ENCODE data around the gene CDC14A.
"Not testable (repeated sequence)": the region's sequence is repeated elsewhere in the genome, so short reads cannot be mapped to it uniquely, and the experiment has no call there.

Gene CDC14A, protein sequence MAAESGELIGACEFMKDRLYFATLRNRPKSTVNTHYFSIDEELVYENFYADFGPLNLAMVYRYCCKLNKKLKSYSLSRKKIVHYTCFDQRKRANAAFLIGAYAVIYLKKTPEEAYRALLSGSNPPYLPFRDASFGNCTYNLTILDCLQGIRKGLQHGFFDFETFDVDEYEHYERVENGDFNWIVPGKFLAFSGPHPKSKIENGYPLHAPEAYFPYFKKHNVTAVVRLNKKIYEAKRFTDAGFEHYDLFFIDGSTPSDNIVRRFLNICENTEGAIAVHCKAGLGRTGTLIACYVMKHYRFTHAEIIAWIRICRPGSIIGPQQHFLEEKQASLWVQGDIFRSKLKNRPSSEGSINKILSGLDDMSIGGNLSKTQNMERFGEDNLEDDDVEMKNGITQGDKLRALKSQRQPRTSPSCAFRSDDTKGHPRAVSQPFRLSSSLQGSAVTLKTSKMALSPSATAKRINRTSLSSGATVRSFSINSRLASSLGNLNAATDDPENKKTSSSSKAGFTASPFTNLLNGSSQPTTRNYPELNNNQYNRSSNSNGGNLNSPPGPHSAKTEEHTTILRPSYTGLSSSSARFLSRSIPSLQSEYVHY

DNA sequence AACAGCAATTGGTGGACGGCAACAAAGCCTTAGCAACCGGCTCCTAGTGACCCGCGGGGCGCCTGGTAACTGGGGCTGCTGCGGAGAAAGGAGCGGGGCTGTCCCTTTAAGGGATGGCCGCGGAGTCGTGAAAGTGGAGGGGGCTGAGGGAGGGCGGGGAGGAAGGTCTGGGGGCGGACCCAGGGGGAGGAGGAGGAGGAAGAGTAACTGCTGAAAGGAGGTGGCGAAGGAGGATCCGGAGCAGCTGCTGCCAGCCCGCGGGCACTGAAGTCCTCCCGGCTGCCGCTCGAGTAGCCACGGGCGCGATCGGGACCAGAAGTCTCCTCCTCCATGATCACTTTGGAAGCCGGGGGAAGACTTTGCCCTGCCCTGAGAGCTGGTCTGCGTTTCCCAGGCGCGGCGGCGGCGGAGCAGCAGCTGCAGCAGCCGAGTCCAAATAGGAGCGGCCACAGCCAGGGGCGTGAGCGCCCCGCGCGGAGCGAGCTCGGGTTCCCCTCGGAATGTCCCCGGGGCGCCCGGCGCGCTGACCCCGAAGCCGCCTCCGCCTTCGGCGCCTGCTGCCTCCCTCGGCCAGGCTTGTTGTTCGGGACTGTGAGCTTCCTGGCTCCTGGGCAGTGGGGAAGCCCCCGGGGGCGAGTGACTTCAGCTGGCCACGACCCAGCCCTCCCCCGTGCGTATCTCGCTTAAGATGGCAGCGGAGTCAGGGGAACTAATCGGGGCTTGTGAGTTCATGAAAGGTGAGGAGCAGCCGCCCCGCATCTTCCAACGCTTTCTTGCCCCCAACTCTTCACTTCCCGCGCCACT lies at the start of gene CDC14A:
CDC14A (plus strand) TSS at position 240 of the 804 bp plus-strand sequence; CDS start at position 689, 449 bp downstream.
- DNase-seq (ENCODE audit: low read depth in 3 of 3, low spot score in 1 of 3) = peak; percentile 57 to 66 (median 64)

DNA sequence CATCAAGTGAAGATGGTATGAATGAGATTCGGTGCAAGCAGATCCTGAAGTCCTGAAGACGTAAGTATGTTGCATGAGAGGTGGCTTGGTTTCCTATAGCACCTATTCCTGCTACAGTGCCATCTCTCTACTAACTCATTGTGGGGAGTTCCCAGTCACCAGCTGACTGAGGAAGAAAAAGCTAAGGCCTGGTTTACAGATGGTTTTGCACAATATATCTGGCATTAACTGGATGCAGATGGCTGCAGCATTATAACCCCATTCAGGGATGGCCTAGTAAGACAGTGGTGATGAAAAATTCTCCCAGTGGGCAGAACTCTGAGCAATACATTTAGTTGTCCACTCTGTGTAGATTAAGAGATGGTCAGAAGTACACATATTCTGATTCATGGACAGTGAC lies 49.6 kb upstream of the CDC14A start:
- DNase-seq (ENCODE audit: low read depth in 3 of 3, low spot score in 1 of 3) = no peak

DNA sequence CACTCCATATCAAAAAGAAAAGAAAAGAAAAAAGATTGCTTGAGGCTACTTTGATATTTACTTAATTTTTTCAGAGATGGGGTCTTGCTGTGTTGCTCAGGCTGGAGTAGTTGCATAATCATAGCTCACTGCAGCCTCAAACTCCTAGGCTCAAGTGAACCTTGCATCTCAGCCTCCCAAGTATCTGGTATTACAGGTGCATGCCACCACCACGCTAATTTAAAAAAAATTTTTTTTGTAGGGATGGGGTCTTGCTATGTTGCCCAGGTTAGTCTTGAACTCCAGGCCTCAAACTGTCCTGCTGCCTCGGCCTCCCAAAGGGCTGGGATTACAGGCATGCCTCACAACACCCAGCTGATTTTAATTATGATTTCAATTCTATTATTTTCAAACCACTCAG lies 48.1 kb upstream of the CDC14A start:
- DNase-seq (ENCODE audit: low read depth in 3 of 3, low spot score in 1 of 3) = no peak

DNA sequence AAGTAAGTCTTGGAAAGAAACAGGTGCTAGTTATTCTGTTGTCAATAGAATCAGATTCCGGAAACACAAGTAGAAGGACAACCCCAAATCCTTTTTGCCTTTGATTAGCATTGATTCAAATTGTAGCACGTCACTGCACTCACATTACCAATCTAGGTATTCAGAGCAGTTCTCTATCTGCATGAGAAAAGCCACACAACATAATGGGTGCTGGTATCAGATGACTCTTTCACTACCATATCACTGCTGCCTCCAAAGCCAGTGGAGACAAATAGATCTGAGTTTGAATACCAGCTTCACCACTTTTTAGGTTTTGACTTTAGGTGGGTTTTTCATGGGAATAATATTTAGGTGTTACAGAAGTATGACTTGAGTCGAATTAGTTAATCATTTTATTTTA lies 47.4 kb upstream of the CDC14A start:
- DNase-seq (ENCODE audit: low read depth in 3 of 3, low spot score in 1 of 3) = no peak

DNA sequence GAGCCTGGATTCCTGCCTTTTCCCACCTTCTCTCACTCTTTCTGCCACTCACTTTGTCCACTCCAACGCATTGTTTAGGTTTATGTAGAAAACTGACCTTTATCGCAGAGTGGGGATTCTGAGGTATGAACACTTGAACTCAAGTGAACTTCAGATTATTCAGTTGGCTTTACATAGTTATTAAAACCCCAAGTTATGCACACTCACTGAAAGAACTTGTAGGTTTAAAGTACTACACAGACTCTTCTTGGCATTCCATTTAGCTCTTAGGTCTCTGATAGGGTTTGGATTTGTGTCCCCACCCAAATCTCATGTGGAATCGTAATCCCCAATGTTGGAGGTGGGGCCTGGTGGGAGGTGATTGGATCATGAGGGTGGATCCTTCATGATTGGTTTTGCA lies 46.4 kb upstream of the CDC14A start:
- no peak for DNase-seq (ENCODE audit: low read depth in 3 of 3, low spot score in 1 of 3)

DNA sequence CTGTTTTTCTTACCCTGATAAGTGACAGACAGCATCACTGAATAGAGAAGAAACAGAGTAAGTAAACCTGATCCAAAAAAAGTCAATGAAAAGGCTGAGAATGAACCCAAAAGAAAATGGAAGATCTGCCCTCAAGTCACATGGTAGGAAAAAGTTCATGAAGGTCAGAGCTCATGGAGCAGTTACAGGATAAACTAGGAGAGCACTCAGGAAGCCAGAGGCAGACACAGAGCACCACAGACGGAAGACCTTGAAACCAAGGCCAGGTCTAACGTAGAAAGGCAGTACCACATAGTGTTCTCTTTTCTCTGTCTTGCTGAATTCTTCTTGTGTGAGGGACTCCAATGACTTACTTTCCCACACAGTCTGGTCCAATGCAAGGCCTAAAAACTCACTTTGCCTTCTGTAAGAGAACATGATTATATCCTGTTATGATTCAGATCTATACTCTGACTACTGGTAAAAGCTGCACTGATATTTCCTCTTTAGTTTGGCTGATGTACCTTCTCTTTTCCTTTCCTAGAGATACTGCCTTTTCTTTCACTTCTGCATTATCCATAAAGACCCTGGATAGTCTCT lies 45.5 kb upstream of the CDC14A start:
- no peak for DNase-seq (ENCODE audit: low read depth in 3 of 3, low spot score in 1 of 3)

DNA sequence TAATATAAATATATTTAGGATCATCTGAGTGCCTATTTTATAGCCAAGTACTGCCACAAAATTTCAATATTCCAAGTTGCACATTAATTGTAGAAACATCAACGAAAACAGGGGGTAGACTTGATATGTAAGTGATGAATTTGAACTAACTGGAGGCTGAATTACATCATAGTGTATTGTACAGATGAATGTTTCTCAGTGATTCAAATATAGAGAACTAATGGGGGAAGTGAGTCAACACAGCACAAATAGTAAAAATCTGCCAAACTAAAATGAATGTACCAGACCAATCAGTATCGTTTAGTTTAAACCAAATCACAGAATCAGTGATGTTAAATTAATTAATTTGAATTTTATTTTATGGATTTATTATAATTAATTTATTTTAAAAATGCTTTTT lies 43.5 kb upstream of the CDC14A start:
- DNase-seq (ENCODE audit: low read depth in 3 of 3, low spot score in 1 of 3) = no peak

DNA sequence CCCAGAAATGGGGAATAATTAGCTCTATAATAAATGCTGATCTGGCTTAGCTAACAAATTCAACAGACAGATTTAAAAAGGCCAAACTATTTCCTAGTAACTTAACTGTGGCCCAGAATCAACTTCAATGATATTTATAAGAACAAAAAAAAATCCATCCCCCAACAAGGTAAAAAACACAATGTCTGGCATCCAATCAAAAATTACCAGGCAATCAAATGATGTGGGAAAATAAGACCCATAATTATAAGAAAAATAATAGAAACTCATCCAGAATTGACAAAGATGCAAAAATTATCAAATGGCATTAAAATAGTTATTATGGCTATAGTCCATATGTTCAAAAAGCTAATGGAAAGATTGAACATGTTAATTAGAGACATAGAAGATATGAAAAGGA lies 42.4 kb upstream of the CDC14A start:
- DNase-seq (ENCODE audit: low read depth in 3 of 3, low spot score in 1 of 3) = no peak

DNA sequence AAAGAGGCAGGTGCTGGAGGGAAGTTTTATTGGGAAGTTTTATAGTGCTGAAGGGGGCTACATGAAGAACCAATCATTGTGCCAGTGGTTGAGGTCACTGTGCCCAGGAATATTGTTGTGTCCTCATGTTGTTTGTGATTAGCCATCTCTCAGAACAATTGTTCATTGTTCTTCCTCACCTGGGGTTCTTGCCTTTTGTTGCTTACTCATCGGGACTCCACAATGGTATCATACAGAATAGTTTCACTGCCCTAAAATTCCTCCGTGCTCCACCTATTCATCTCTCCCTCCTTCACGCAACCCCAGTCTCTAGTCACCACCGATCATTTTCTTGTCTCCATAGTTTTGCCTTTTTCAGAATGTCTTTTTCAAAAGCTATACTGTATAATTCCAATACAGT lies 38.9 kb upstream of the CDC14A start:
- no peak for DNase-seq (ENCODE audit: low read depth in 3 of 3, low spot score in 1 of 3)

DNA sequence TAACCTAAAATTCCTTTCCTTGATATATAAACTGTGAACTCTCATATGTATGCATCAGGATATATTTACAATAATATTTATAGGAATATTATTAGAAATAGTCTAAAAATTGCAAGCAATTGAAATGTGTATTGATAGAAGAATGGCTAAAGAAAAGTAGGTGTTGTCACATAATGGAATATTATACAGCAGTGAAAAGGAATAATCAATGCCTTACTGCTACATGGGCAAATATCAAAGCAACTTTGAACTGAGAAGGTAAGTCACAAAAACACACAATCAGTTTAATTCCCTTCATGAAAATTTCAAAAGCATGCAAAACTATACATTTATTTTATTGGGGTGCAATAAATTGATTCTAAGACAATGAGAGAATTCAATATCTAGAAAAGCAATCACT lies 35.7 kb upstream of the CDC14A start:
- no peak for DNase-seq (ENCODE audit: low read depth in 3 of 3, low spot score in 1 of 3)

DNA sequence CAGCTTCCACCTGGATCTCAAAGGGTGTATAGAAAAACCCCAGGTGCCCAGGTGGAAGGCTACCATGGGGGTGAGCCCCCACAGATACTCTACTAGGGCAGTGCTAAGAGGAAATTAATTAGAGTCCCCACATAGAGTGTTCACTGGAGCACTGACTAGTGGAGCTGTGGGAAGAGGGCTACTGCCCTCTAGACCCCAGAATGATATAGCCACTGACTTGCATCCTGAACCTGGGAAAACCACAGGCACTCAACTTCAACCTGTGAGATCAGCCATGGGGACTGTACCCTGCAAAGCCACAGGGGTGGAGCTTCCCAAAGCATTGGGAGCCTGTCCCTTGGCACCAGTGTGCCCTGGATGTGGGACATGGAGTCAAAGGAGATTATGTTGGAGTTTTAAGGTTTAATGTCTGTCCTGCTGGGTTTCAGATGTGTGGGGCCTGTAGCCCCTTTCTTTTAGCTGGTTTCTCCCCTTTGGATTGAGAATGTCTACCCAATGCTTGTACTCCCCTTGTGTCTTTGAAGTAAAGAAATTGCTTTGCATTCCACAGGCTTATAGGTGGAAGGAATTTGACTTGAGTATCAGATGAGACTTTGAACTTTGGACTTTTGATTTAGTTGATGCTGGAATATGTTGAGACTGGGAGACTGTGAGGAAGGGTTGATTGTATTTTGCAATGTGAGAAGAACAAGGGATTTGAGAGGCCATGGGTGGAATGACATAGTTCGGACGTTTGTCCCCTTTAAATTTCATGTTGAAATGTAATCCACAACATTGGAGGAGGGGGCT lies 31.8 kb upstream of the CDC14A start:
- DNase-seq (ENCODE audit: low read depth in 3 of 3, low spot score in 1 of 3) = no peak

DNA sequence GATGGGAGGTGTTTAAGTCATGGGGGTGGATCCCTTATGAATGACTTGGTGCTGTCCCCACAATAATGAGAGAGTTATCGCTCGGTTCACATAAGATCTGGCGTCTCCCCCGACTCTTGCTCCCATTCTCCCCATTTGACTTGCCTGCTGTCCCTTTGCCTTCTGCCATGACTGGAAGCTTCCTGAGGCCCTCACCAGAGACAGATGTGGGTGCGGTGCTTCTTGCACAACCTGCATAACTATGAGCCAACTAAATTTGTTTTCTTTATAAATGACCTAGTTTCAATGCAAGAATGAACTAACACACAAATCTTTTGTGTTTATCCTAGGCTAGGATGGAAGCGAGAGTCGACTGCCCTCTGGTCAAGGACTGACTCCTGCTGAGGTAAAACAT lies 31.2 kb upstream of the CDC14A start:
- no peak for DNase-seq (ENCODE audit: low read depth in 3 of 3, low spot score in 1 of 3)

DNA sequence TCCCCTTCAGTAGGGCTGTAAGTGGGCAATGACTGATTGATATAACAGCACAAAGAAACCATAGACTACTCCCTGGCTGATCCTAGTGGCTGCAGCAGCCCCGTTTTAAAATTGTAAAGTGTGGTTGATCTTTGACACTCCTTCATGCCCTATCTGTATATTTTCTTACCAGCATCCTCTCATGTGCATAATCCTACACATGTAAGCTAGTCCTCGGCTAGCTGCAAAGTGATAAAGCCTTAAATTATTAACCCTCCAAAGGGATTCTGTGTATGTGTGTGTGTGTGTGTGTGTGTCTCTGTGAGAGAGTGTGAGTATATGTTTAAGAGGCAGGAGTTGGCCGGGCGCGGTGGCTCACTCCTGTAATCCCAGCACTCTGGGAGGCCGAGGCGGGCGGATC lies 30.8 kb upstream of the CDC14A start:
- DNase-seq (ENCODE audit: low read depth in 3 of 3, low spot score in 1 of 3) = no peak

DNA sequence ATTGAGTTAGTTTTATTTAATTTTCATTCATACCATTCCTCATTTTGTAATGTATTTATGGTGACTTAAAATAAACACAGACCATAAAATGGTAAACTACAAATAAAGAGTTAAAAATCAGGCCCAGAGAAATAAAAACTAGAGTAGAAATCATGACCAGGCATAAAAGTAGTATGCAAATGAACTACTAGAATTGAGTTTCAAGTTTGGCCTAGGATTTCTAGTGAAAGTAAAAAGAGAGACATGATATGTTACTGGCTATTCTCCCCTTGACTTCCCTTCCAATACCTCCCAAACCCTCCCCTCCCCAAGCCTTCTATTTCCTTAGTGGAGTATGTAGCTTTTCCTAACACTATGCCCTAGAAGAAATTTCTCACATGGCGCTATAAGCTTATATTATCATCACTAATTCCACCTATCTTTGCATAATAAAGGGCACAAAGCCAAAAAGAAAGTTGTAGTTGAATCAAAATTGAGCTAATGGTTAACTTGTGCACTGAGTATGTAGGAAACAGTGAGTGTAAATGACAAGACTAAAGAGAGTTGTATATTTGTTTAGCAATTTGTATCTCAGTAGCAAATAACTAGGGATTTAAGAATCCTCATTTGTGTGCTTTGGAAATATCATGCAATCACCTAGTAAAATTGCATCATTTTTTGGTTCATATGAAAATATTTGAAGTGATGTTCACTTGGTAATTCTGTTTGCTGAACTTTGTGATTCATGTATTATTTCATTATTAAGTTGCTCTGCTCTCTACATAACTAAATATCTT lies 29.7 kb upstream of the CDC14A start:
- DNase-seq (ENCODE audit: low read depth in 3 of 3, low spot score in 1 of 3) = no peak

DNA sequence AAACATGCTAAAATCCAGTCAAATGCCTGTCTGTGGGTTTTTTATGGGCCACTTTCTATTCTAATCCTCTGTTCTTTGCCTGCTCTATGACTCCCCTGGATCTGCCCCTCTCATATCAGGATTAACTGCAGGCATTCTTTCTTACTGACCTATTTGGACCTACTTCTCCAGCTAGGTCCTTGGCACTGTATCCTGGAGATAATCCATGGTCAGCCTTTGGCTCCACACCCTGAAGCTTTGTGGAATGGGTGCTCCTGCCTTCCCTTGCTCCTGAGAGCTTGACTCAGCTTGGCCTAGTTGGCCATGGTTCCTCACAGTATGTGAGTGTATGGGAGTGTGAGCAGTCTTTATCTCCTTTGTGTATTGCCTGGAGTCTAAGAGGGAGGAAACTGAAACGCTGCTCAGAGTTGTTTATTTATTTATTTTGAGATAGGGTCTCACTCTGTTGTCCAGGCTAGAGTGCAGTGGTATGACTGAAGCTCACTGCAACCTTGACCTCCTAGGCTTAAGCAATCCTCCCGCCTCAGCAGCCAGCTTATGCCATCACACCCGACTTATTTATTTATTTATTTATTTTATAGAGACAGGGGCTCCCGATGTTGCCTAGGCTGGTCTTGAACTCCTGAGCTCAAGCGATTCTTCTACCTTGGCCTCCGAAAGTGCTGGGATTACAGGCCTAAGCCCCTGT lies 28.7 kb upstream of the CDC14A start:
- no peak for DNase-seq (ENCODE audit: low read depth in 3 of 3, low spot score in 1 of 3)

DNA sequence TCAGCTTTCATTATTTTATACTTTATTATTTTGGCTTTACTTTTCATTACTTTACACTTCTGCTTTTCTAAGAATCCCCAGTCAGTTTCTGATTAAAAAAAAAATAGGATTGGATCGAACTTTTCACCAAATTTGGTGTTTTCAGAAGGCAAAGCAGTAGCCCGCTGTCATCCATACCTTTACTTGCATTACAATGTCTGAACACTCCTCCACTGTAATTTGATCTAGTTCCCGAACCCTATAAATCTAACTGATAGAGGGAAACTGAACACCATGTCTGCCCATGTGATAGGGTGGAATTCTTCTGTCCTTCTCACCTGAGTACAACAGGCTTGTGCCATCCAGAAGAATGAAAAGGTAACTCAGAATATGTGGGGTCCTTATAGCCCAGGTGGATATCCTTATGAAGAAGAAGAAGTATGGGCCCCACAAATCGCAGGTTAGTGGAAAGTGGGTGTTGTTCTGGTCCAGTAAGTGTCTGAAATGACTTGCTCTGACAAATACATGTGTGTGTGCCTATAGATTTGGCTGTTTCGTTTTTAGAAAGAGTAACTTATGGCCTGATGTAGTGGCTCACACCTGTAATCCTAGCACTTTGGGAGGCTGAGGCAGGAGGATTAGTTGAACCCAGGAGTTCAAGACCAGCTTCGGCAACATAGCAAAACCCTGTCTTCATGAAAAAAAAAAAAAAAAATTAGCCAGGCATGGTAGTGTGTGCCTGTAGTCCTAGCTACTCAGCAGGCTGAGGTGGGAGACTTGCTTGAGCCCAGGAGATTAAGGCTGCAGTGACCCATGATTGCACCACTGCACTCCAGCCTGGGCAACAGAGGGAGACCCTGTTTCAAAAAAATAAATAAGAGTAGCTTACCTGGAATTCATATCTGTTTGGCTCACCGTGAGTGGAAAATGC lies 26.6 kb upstream of the CDC14A start:
- no peak for DNase-seq (ENCODE audit: low read depth in 3 of 3, low spot score in 1 of 3)

DNA sequence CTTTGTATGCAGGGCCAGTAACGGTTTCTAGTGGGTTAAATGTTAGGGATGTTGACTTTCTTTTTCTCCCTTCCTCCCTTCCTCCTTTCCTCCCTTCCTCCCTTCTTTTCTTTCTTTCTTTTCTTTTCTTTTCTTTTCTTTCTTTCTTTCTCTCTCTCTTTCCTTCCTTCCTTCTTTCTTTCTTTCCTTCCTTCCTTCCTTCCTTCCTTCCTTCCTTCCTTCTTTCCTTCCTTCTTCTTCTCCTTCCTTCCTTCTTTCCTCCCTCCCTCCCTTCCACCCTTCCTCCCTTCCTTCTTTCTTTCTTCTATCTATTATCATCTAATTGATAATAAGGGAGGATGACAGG lies 26.0 kb upstream of the CDC14A start:
- not testable (repeated sequence) for DNase-seq (ENCODE audit: low read depth in 3 of 3, low spot score in 1 of 3)

DNA sequence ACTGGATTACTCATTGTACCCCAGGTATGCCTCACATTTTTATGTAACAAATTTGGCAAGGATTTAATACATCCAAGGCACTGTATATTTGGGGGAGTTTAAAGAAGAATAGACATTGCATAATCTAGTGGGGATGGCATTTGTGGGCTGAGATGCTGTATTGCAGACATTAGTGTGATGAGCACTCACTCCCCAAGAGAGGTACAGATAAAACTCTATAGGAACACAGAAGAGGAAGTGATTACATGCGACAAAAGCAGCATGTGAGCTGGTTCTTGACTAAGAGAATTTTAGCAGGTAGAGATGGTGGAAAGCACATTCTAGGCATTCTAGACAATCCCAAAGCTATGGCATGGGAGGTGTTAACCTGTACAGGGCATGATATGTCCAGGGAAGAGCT lies 24.2 kb upstream of the CDC14A start:
- no peak for DNase-seq (ENCODE audit: low read depth in 3 of 3, low spot score in 1 of 3)

DNA sequence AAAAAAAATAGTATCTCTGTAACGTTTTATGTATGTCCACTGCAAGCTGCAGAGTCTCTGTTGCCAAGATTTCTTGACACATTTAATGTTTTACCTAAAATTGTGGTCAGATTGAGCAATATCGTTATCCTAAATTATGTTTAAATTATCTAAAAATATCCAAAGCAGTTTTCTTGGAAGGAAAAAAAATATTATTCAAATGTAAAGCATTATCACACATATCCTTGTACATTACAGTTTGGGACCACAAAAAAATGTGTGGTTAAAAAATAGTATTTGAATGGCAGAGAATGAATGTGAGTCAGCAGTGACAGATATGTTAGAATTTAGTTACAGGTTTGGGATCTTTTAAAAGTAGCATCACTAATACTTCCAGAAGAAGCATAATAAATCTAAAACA lies 21.2 kb upstream of the CDC14A start:
- not testable (repeated sequence) for DNase-seq (ENCODE audit: low read depth in 3 of 3, low spot score in 1 of 3)
